Omental fat pad (tissue), 4 donors: ENCODE measurements around the gene TTLL11. TPM values are rescaled to one million over a fixed set of nuclear protein-coding genes. Genes with fewer than 3 reads are reported as not detected.

Experiments
- ATAC-seq: fragments of 150-250 bp; one replicate; pipeline ENCODE4 v1.9.1; 2016; ENCODE audit warnings: mild to moderate bottlenecking, moderate library complexity; ENCODE audit not compliant: low FRiP score
- DNase-seq: peaks from one replicate; pipeline ENCODE4 v3.0.0-alpha.2; 2019; ENCODE audit warnings: low spot score
- CTCF ChIP-seq, 3 donors: fragments of 450-650 bp; IDR thresholded peaks; one replicate each; pipeline ENCODE4 v1.5.1; 2016 to 2017; ENCODE audit warnings: antibody characterized with exemption in 3 of 3, mild to moderate bottlenecking in 3 of 3, moderate library complexity in 2 of 3
- total RNA-seq, 4 donors: library from RNA; depleted of rRNA; stranded (reverse); fragments of >200 nt; gene quantifications; one replicate each; pipeline ENCODE4 v1.1.0, GENCODE V29; 2016

Gene TTLL11
- total RNA-seq, 4 donors from 2014 or later = 7.0 to 16.0 (median 10.2) TPM

GRCh38 chr9:121893786-121894185 lies 199.3 kb downstream of the TTLL11 start:
- TF ChIP-seq CTCF (IDR thresholded peaks at IDR 0.05) = no peak
- no peak for ATAC-seq
- no peak for DNase-seq

GRCh38 chr9:121892706-121893105 lies 200.4 kb downstream of the TTLL11 start:
- no peak for ATAC-seq

GRCh38 chr9:121890746-121891145 lies 202.4 kb downstream of the TTLL11 start:
- DNase-seq = no peak
- no peak for TF ChIP-seq CTCF (IDR thresholded peaks at IDR 0.05)

More at GRCh38 chr9:121892706-121893105, 200.4 kb downstream of the TTLL11 start:
- no peak for DNase-seq
- no peak for TF ChIP-seq CTCF (IDR thresholded peaks at IDR 0.05)

GRCh38 chr9:121889990-121890563 lies 203.0 kb downstream of the TTLL11 start:
- DNase-seq = no peak
- TF ChIP-seq CTCF (IDR thresholded peaks at IDR 0.05) = no peak
- ATAC-seq = no peak

More at GRCh38 chr9:121890746-121891145, 202.4 kb downstream of the TTLL11 start:
- no peak for ATAC-seq

- DNase-seq (no peak), ATAC-seq (no peak)
- TF ChIP-seq CTCF (IDR thresholded peaks at IDR 0.05) = no peak
Observed at GRCh38 chr9:121888438-121888775, 204.7 kb downstream of the TTLL11 start.

- no peak for DNase-seq
- no peak for ATAC-seq
- no peak for TF ChIP-seq CTCF (IDR thresholded peaks at IDR 0.05)
Observed at GRCh38 chr9:121887553-121888437, 205.3 kb downstream of the TTLL11 start.
